Amygdala (tissue), 56 donors: ENCODE measurements around the gene ARID1B.
A peak's percentile ranks its signal among the peaks of the same experiment; 100 is the strongest.

Experiments
- DNase-seq, 56 donors: peaks; one replicate each; lab custom pipeline; 2025; lab: John Stamatoyannopoulos, UW

Gene ARID1B

GRCh38 chr6:157209865-157210530 lies 432.8 kb downstream of the ARID1B start:
- DNase-seq = peak in 2 of 56 donors; percentile 11 to 32

GRCh38 chr6:157210954-157211353 lies 433.8 kb downstream of the ARID1B start:
- no peak for DNase-seq

GRCh38 chr6:157211603-157212455 lies 434.7 kb downstream of the ARID1B start:
- DNase-seq = no peak

GRCh38 chr6:157213426-157213825 lies 436.2 kb downstream of the ARID1B start:
- no peak for DNase-seq

GRCh38 chr6:157213907-157214565 lies 436.9 kb downstream of the ARID1B start:
- DNase-seq = peak in 3 of 56 donors; percentile 19 to 60 (median 27)

- DNase-seq = no peak
Measured at GRCh38 chr6:157215717-157216116, 438.5 kb downstream of the ARID1B start.

GRCh38 chr6:157216570-157216969 lies 439.4 kb downstream of the ARID1B start:
- no peak for DNase-seq

GRCh38 chr6:157217198-157217893 lies 440.2 kb downstream of the ARID1B start:
- DNase-seq = no peak

- no peak for DNase-seq
Measured at GRCh38 chr6:157217894-157218370, 440.8 kb downstream of the ARID1B start.

GRCh38 chr6:157218371-157219198 lies 441.4 kb downstream of the ARID1B start:
- no peak for DNase-seq

- DNase-seq = no peak
Measured at GRCh38 chr6:157219201-157220200, 442.3 kb downstream of the ARID1B start.

- DNase-seq = no peak
Measured at GRCh38 chr6:157220485-157220884, 443.3 kb downstream of the ARID1B start.

GRCh38 chr6:157221049-157221816 lies 444.1 kb downstream of the ARID1B start:
- peak in 44 of 56 donors; percentile 22 to 81 (median 50) for DNase-seq

GRCh38 chr6:157221817-157222175 lies 444.6 kb downstream of the ARID1B start:
- no peak for DNase-seq

- DNase-seq = no peak
Measured at GRCh38 chr6:157222201-157222981, 445.2 kb downstream of the ARID1B start.

GRCh38 chr6:157223021-157223430 lies 445.8 kb downstream of the ARID1B start:
- DNase-seq = no peak

- no peak for DNase-seq
Measured at GRCh38 chr6:157223511-157223910, 446.3 kb downstream of the ARID1B start.
